Activated CD8-positive, alpha-beta T cell treated with anti-CD3 and anti-CD28 coated beads for 36 hours (primary cell): ENCODE results near the gene OSBPL10. TPM values are rescaled to one million over a fixed set of nuclear protein-coding genes. Genes with fewer than 3 reads are reported as not detected.

Experiments
- ATAC-seq: fragments of 200-7000 bp; cut with Tn5 transposase; one replicate; pipeline ENCODE4 v1.10.0; 2021; ENCODE audit warnings: mild to moderate bottlenecking, moderate library complexity
- CTCF ChIA-PET: fragments of 350-600 bp; sonication (Branson Sonifier 250); formaldehyde crosslinking; loops from one replicate; lab custom pipeline; 2021; ENCODE audit warnings: antibody characterized with exemption; lab: Charles Lee
- POLR2A ChIA-PET: fragments of 350-600 bp; sonication (Branson Sonifier 250); formaldehyde crosslinking; loops from one replicate; lab custom pipeline; 2021; ENCODE audit warnings: antibody characterized with exemption; lab: Charles Lee
- DNase-seq: peaks from one replicate; pipeline ENCODE4 v3.0.0-alpha.2; 2020
- H3K27ac Mint-ChIP-seq: one replicate; pipeline ENCODE4 v1.8.0; 2021; ENCODE audit warnings: mild to moderate bottlenecking, mixed read lengths
- H3K27me3 Mint-ChIP-seq: one replicate; pipeline ENCODE4 v1.8.0; 2021; ENCODE audit warnings: mixed read lengths
- H3K36me3 Mint-ChIP-seq: one replicate; pipeline ENCODE4 v1.8.0; 2021; ENCODE audit warnings: low read depth, mixed read lengths
- H3K4me1 Mint-ChIP-seq: one replicate; pipeline ENCODE4 v1.8.0; 2021; ENCODE audit warnings: low read depth, mixed read lengths
- H3K4me3 Mint-ChIP-seq: one replicate; pipeline ENCODE4 v1.8.0; 2021; ENCODE audit warnings: mild to moderate bottlenecking, moderate library complexity, mixed read lengths
- H3K9me3 Mint-ChIP-seq: one replicate; pipeline ENCODE4 v1.8.0; 2021; ENCODE audit warnings: mixed read lengths
- CTCF ChIP-seq: fragments of 200-600 bp; IDR thresholded peaks from one replicate; pipeline ENCODE4 v1.8.0; 2022; ENCODE audit warnings: antibody characterized with exemption, mild to moderate bottlenecking
- intact Hi-C: fragments of 100-400 bp; cut with micrococcal nuclease; formaldehyde crosslinking; loops from one replicate; pipeline ENCODE4 v1.10.0; 2022
- total RNA-seq, 2 experiments: library from RNA; stranded (reverse); gene quantifications; one replicate each; pipeline ENCODE4 v1.2.3, GENCODE V29; 2021

Gene OSBPL10
- total RNA-seq, 2 experiments from 2014 or later = 1.9 to 2.1 TPM

- no peak for TF ChIP-seq CTCF
- H3K4me3 Mint-ChIP-seq = no peak overlapping the region
- intact Hi-C loops = no loop called here
- DNase-seq = no peak
- peaks cover 2% of the 10 kb centered on the region for H3K27me3 Mint-ChIP-seq
- H3K27ac Mint-ChIP-seq = no peak overlapping the region
- ATAC-seq = no peak
- ChIA-PET CTCF (no interaction called here), POLR2A (no interaction called here)
- H3K9me3 Mint-ChIP-seq = no peaks in the 10 kb centered on the region
- peaks cover 13% of the 10 kb centered on the region for H3K4me1 Mint-ChIP-seq
- no peaks in the 10 kb centered on the region for H3K36me3 Mint-ChIP-seq
These were observed 80.5 kb downstream of the OSBPL10 start for GRCh38 chr3:31900583-31900982.

- no peak for TF ChIP-seq CTCF
- no peaks in the 10 kb centered on the region for H3K36me3 Mint-ChIP-seq
- CTCF ChIA-PET = interaction anchor here (1.3 kb wide), 1 partner anchor 12 kb away, joined by 5 read pairs; no protein-coding TSS in a partner anchor
- no peak overlapping the region for H3K4me3 Mint-ChIP-seq
- DNase-seq = no peak
- intact Hi-C loops = no loop called here
- POLR2A ChIA-PET = no interaction called here
- peaks cover 5% of the 10 kb centered on the region for H3K4me1 Mint-ChIP-seq
- no peak overlapping the region for H3K27ac Mint-ChIP-seq
- peaks cover 8% of the 10 kb centered on the region for H3K27me3 Mint-ChIP-seq
- ATAC-seq = no peak
- no peaks in the 10 kb centered on the region for H3K9me3 Mint-ChIP-seq
These were observed 84.2 kb downstream of the OSBPL10 start for GRCh38 chr3:31896648-31897433.

- no peaks in the 10 kb centered on the region for H3K36me3 Mint-ChIP-seq
- H3K4me3 Mint-ChIP-seq = no peak overlapping the region
- peaks cover 5% of the 10 kb centered on the region for H3K4me1 Mint-ChIP-seq
- DNase-seq (no peak), ATAC-seq (no peak)
- H3K27me3 Mint-ChIP-seq = peaks cover 9% of the 10 kb centered on the region
- POLR2A ChIA-PET = no interaction called here
- CTCF ChIA-PET = no interaction called here
- intact Hi-C loops = no loop called here
- H3K9me3 Mint-ChIP-seq = no peaks in the 10 kb centered on the region
- H3K27ac Mint-ChIP-seq = no peak overlapping the region
- TF ChIP-seq CTCF = no peak
These were observed 85.0 kb downstream of the OSBPL10 start for GRCh38 chr3:31896026-31896425.

GRCh38 chr3:31895471-31895870, 85.6 kb downstream of the OSBPL10 start:
- peaks cover 4% of the 10 kb centered on the region for H3K4me1 Mint-ChIP-seq
- no peaks in the 10 kb centered on the region for H3K9me3 Mint-ChIP-seq
- TF ChIP-seq CTCF = no peak
- ChIA-PET CTCF (interaction anchor here (0.7 kb wide), 1 partner anchor 17 kb away, joined by 3 read pairs; no protein-coding TSS in a partner anchor), POLR2A (no interaction called here)
- DNase-seq (no peak), ATAC-seq (no peak)
- H3K27me3 Mint-ChIP-seq = peaks cover 9% of the 10 kb centered on the region
- intact Hi-C loops = no loop called here
- no peaks in the 10 kb centered on the region for H3K36me3 Mint-ChIP-seq
- no peak overlapping the region for H3K27ac Mint-ChIP-seq
- H3K4me3 Mint-ChIP-seq = no peak overlapping the region

GRCh38 chr3:31892916-31893573, 88.0 kb downstream of the OSBPL10 start:
- no peaks in the 10 kb centered on the region for H3K9me3 Mint-ChIP-seq

More at GRCh38 chr3:31892916-31893573, 88.0 kb downstream of the OSBPL10 start:
- CTCF ChIA-PET = no interaction called here
- no peaks in the 10 kb centered on the region for H3K36me3 Mint-ChIP-seq
- TF ChIP-seq CTCF = no peak
- H3K27ac Mint-ChIP-seq = no peak overlapping the region
- DNase-seq = no peak
- intact Hi-C loops = no loop called here
- POLR2A ChIA-PET = no interaction called here
- no peak overlapping the region for H3K4me3 Mint-ChIP-seq
- no peaks in the 10 kb centered on the region for H3K4me1 Mint-ChIP-seq
- peaks cover 10% of the 10 kb centered on the region for H3K27me3 Mint-ChIP-seq
- no peak for ATAC-seq
